Inflammatory macrophage treated with lipopolysaccharide for 4 hours (primary cell): ENCODE results near the gene EFNA2.
A peak's percentile ranks its signal among the peaks of the same experiment; 100 is the strongest.

Experiments
- DNase-seq: peaks from one replicate; pipeline ENCODE4 v3.0.0-alpha.2; 2020

The EFNA2 gene

DNA sequence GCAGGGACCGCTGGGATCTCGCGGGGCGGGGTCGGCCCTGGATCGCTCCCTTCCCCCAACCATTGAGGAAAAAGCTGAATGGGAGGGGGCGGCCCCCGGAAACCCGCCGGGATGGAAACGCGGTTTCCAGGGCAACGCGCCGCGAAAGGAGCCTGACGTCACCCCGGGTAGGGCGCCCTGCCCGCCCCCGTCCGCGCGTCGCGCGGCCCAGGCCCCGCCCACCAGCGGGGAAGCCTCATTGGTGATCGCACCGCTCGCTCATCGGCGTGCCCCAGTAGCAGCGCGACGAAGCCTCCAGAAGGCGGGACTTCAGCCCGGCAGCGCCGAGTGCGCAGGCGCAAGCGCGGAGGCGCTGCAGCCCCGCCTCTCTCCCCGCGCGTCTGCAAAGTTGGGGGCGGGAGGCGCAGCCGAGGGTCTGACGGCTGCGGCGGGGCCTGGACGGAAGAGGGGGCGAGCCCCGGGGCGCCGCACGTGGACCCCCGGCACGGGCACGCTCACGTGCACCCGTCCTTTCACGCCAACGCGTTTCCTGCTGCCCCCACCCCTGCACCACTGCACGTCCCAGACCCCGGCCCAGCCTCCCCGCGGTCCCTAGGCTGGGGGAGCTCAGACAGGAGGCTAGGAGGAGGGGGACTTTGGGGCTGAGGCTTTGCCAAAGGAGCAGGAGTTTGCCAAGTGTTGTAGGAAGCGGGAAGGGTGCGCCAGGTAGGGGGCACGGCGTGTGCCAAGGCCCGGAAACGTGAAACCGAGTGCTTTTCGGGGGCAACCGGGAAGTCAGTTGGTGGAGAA lies 24.7 kb upstream of the EFNA2 start:
- peak; percentile 98 for DNase-seq

DNA sequence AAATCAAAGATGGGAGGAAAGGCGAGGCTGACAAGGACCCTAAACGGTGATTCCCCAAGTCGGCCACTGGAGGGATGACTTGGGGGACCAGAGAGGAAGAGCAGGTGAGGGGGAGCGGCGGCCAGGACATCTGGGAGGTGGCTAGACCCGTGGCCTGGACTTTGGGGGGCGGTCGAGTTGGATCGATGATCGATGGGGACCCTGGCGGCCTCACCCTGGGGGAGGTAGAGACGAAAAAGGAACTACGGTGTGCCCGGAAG lies 24.2 kb upstream of the EFNA2 start:
- no peak for DNase-seq

DNA sequence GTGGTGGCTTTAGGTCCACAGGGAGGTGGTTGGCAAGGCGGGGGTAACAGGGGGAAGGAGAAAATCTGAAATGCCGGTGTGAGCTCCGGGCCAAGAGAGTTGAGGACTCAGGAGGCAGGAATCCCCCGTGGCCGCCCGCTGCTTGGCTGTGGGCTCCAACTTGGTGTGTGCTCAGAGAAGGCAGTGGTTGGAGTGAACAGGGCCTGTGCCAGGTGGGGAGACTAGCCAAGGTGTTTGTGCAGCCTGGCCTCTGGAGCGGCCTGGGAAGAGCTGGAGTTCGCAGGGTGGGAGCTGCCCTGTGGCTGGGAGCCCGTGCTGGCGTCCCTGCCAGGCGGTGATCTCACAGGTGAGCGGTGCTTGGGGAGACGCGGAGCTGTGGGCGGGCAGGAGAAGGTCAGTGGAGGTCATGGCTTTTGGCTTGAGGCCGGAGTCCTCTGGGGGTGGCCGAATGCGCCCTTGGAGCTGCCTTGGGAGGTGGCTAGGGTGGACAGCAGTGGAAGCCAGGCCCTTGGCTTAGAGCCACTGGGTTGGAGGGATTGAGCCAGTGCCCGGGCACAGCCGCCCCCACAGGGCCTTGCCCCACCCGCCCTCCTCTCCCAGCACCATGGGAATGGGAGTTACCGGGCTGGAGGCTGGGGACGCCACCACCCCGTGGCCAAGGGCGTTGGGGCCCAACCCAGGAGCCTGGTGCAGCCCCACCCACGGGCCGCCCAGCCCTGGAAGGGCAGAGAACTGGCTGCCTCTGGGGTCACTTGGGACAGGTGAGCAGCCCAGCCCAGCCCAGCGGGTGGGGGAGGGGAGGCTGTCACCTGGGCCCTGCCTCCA lies 23.7 kb upstream of the EFNA2 start:
- no peak for DNase-seq

DNA sequence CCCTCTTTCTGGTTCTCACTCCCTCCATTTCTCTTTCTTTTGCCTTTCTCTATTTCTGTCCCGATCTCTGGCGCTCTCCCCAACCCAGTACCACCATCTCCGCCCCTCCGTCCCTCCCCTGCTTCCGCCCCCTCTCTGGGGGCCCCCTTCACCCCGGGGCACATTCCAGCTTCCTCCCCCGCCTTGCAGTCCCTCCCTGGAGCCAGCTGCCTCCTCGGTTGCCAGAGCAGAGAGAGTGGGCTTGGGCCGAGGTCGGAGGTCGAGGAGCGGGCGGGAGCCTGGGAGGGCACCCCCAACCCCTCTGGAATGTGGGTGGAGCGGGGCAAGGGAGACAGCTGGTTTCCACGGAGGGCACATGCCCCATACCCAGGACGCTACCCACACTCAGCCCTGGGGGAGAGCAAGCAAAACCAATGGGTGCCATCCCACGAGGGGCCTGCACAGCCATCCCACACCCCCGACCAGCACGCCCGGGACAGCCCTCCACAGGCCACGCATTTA lies 23.0 kb upstream of the EFNA2 start:
- DNase-seq, result no peak

DNA sequence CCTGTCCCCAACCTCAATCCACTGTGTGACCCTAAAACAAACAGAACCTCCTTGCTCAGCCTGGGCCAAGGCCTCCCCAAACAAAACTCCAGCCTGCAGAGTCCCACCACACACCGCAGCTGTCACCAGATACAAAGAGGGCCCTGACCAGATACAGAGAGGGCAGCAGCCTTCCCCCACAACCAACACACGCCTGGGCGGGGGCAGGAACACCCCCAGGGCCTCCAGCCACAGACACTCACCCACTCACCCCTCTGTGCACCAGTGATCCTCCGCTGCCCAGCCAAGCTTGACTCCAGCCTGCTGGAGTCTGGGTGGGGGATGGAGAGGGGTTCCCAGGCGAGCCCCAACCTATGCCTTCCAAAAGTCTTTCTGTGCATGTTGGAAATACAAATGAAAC lies 22.5 kb upstream of the EFNA2 start:
- no peak for DNase-seq

DNA sequence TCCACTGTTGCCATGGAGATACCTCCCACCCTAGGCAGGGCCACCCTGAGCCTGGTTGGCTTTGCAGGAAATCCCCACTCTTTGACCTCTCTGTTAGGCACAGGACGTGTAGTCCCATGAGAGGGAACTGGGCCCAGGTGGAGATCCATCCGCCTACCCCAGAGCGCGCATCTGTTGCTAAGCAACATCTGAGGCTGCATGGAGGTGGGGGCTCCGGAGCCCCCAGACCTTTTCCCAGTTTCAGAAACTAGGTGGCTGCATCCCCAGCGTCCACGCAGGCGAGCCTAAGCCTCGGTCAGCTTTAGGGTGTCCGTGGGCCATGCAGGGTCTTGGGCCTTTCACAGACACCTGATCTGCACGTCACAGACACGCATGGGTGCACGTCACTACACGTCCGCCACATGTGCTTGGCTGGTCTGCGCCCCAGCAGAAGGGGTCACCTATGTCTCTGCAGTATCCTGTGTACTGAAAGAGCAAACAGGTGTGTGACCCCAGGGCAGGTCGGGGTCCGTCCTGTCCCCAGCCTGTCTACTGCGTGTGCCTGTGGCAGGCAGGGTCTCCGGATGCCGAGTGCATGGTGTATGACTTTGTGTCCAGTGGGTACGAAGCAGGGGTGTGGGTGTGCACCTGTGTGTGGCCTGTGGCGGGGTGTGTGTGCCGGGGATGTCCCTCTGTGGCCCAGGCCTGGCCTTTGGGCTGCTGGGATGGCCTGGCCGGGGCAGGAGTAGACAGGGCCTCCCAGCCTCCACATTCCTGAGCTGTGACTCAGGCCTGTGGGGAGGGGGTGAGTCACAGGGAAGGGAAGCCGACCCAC lies 20.7 kb upstream of the EFNA2 start:
- no peak for DNase-seq

DNA sequence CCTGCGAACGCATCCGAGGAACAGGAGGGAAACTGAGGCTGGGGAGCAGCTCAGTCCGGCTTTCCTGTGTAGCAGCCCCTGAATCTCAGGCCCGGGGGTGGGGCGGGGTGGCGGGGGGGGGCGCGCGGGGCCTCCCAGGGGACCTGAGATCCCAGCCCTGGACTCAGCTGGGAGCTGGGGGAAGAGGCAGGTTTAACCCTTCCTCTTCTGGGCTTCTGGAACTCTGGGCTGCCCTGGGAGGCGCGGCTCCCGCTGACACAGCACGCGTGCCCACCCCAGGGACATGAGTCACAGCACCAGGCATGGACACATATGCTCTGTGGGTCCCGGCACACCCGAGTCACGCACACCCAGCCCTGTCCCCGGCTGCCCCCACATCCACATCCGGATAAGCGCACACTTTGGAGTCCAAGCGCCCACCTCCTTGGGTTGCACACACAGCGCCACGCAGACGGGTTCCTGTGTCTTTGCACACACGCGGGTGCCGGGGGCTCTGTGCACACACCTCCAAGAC lies 20.0 kb upstream of the EFNA2 start:
- DNase-seq, result peak; percentile 75

DNA sequence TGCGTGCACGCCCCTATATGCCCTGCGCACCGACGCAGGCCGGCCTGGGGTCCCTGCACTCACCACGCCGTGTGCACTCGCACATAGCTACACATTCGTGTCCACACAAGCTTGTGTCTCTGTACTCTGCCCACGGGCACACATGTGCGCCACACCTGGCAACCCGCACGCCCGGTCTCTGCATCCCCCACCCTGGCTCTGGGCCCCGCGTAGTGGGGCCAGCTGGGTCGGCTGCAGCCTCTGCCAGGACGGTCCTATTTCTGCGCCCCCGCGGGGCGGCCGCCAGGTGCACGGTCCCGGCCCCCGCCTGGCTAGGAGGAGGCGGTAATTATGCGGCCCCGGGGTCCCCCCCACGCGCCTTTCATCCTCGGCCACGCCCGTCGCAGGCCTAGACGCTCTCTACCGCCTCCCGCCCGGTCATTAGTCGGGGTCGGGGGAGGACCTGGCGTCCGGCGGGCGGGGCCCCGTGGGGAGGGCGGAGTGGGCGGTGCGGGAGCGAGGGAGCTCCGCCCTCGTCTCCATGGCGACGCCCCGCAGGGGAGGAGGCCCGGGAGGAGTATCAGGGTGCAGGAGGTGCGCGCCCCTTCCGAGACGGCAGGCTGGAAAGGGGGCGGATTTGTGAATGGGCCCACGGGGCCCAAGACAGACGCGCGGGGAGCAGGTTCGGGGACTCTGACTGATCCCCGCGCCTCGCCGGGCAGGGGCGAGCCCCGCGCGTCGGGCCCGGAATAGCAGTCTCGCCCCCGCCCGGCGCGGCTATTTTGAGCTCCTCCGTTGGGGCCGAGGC lies 19.4 kb upstream of the EFNA2 start:
- DNase-seq, result peak; percentile 82

DNA sequence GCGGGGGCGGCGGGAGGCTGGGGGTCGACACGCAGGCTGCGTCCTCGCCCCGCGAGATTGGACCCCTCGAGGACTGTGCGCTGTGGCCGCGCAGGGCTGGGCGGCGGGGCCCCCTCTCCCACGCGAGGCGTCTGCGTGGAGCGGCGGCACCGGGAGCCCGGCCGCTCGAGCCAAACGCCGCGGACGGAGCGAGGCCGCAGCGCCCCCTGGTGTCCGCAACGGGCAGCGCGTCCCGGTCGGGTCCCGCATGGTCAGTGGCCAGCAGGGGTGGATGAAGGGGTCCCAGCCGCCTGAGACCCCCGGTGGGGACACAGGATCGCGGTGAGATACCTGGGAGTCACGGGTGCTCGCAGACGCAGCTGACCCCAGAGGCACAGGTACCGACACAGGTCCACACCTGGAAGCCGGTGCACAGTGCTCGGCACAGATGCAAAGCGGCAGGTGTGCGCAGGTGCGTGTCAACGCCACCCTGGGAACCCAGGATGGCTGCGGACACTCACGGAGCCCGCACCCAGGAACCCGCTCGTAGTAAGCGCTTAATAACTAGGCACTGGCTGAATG lies 18.7 kb upstream of the EFNA2 start:
- DNase-seq, result peak; percentile 62

DNA sequence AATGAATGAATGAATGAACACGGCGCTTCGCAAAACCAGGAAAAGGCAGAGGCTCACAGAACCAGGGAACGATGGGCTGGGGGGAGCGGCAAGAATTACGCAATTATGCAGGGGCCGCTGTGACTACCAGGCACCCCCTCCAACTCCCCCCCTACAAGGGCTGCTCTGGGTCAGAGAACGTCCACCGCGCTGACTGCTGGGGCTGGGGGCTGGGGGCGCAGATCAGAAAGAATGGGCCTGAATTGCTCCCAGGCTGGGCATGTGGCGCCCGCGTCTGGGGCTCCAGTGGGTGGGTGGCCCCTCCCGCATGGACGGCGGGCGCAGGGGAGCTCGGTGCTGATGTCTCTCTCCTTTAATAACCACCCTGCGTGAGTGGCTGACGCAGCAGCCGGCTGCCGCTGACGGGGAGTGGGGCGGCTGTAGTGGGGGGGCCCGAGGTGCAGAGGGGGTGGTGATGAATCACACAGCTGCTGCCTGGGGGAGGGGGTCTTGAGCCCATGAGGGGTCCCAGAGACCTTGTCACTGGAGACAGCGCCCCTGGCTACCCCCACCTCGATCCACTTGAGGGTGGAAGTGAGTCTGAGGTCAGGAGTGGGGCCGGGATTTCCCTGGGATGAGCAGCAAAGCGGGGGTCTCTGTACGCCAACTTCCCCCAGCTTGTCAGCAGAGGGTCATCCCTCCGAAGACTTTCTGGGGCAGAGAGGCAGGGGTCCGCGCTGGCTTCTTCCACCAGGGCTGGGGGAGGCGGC lies 18.0 kb upstream of the EFNA2 start:
- DNase-seq, result no peak

DNA sequence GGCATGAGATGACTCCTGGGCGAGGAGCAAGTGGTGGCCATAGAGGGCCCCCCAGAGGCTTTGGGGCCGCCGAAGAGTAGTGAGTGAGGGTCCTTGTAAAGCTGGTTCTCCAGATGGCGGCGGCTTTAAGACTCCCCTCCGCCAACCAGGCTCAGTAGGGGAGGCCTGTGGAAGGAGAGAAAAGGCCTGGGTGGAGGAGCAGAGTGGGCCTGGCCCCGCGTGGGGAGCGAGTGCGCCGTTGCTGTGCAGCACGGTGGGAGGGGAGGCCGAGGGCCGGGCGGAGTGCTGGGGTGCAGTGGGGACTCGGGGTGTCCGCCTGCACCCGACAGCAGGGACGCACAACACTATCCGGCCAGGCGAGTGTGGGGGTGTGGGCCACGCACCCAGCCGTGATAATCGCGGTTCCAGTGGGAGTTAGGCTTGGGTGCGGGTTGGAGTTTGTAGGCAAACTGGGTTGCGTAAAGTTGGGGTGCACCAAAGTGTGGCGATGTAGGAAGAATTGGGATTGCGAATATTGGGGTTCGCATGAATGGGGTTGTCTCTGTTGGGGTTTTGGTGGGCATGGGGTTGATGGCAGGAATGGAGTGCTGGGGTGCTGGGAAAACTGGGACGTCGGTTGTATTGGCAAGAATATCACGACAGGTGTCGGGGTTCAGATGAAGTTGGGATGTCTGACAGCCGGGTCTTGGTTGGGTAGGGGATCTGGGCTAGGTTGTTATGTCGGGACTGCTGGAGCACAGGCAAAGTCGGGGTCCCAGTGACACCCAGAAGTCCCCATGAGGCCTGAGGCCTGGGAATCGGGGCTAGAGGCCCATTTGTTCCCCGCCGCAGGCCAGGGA lies 17.2 kb upstream of the EFNA2 start:
- no peak for DNase-seq

DNA sequence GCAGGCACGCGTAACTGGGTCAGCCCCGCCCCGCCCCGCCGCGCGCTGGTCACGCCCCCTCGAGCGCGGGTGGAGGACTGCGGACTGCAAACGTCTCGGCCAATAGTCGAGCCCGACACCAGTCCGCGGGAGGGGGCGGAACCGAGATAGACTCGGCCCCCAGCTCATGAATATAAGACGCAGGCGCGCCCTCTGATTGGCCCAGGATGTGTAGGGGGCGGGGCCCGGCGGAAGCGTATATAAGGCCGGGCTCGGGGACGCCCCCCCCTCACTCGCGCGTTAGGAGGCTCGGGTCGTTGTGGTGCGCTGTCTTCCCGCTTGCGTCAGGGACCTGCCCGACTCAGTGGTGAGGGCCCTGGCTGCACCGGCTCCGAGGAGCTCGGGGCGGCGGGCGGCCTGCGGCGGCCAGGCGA lies 16.6 kb upstream of the EFNA2 start, which contains the start of gene CIRBP:
TSS of gene CIRBP (plus strand) at position 268 of the 413 bp plus-strand sequence. CDS start 1,602 bp downstream, outside the sequence.
- DNase-seq, result peak; percentile 100

DNA sequence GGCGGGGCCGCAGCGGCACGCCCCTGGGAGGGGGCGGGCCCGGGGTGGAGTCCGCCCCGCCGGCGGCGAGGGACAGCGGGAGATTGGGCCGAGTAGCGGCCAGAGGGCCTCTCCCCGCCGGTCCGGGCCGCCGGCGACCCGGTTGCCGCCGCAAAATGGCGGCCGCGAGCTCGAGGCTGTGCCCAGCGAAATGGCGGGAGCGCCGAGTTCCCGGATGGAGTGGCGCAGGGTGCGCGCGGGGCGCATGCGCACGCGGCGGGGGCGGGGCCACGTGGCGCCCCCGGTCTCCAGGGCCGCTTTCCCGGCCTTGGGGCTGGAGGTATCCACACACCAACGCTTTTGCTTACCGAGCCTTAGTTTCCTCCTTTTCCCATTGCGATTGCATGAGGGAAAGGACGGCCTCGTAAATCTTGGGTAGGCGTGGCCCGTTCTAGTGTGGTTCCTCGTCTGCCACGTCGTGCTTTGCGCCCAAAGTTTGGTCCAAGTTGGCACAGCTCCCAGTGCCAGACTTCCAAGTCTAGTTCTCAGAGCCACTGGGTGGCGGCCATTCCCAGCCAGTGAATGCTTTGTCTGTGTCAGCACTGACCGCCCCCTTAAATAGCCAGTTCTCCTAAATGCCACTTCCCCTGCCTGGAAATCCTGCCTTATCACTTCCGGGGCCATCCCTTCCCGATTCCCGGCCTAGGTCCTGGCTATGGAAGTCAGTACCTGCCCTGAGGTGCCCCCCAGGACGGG lies 16.0 kb upstream of the EFNA2 start:
- peak; percentile 87 for DNase-seq

DNA sequence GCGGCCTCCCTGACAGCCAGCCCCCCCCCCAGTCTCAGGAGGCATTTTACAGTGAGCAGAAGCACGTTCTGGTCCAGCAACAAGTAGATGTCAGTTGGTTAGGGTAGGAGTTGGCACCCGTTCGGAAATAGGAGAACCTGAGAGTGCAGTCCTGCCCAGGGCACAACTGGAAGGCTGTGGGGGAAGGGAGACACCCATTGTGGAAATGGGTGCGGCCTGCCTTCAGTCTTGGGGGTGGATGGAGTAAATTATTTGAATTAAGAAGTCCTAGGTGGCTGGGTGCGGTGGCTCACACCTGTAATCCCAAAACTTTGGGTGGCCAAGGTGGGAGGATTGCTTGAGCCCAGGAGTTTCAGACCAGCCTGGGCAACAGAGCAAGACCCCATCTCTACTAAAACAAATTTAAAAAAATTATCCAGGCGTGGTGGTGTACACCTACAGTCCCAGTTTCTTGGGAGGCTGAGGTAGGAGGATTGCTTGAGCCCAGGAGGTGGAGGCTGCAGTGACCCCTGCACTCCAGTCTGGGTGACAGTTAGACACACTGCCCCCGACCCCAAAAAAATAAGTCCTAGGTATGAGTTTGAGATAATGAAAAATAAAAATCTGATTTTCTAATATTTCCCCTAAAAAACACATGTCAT lies 15.3 kb upstream of the EFNA2 start:
- DNase-seq, result peak; percentile 34

DNA sequence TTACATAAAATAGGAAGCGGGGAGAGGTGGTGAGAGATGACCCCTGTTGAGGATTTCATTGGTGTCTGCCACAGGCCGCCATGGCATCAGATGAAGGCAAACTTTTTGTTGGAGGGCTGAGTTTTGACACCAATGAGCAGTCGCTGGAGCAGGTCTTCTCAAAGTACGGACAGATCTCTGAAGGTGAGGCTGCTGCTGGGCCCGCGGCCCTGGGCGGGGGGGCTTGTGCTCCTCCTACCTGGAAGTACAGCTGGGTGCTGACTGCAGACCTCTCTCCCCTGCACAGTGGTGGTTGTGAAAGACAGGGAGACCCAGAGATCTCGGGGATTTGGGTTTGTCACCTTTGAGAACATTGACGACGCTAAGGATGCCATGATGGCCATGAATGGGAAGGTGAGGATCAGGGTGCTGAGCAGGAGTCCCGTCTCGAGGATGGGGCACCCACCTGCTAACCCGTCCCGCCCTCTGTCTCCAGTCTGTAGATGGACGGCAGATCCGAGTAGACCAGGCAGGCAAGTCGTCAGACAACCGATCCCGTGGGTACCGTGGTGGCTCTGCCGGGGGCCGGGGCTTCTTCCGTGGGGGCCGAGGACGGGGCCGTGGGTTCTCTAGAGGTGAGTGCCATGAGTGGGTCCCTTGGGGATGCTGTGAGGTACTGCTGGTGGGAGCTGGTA lies 14.7 kb upstream of the EFNA2 start:
- DNase-seq, result no peak

DNA sequence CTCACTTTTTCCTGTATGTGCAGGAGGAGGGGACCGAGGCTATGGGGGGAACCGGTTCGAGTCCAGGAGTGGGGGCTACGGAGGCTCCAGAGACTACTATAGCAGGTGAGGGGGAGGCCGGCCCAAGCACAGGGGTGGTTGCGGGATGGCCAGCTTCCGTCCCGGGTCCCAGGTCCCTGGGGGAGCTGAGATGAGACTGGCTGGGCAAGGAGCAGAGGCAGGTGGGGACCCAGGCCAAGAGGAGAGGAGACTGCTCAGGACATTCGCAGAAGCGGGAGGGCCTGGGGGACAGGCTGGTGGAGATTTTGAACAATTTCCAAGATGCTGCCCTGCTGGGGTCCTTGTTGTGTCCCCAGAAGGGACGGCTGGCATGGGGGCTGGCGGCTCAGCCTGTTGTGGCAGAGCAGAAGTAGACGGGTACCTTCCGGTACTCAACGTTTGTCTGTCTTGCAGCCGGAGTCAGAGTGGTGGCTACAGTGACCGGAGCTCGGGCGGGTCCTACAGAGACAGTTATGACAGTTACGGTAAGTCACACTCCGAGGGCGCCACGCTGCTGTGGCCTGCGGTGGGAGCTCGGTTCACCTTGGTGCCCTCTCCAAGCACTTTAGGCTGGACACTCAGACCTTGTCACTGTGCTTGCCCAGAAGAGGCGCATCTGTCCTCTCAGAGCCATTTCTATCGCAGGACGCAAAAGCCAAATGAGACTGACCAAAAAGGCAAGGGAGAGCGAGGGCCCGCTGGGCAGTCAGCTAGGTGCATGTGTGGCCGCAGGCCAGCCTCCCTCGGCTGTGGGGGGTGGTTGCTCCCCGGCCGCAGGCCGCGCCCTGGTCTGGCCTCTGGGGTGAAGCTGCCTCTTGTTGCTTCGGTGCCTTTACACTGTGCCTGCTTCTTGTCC lies 13.9 kb upstream of the EFNA2 start:
- DNase-seq, result no peak
